GM18499 (cell line): Measurements from ENCODE around the gene ZNRF4.
"Not testable (repeated sequence)": the region's sequence is repeated elsewhere in the genome, so short reads cannot be mapped to it uniquely, and the experiment has no call there.

ENCODE experiments used
- ATAC-seq: cut with Tn5 transposase; IDR thresholded peaks from one replicate; pipeline ENCODE4 v1.9.1; 2021; ENCODE audit warnings: moderate number of reproducible peaks; ENCODE audit not compliant: insufficient read depth, unreplicated experiment

Gene ZNRF4

GRCh38 chr19:5470264-5470671, 15.1 kb downstream of the ZNRF4 start:
- ATAC-seq: no peak

DNA sequence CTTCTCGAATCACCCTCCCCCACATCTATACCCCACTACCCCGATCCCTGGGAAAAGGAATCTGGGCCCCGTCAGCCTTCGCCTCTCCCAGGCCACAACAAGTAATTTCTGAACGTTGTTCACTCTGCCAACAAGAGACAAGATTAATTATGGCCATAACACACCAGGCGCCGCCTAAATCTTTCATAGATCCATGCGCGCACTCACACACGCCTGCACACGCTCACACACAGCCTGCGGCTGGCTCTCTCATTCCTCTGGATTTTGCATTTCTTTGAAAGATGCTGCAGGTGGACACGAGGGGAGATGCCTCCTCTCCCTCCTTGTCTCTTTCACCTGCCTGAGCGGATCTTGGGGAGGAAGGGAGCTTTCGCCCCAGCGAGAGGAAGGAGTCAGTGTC, 17.1 kb downstream of the ZNRF4 start:
- no peak for ATAC-seq

DNA sequence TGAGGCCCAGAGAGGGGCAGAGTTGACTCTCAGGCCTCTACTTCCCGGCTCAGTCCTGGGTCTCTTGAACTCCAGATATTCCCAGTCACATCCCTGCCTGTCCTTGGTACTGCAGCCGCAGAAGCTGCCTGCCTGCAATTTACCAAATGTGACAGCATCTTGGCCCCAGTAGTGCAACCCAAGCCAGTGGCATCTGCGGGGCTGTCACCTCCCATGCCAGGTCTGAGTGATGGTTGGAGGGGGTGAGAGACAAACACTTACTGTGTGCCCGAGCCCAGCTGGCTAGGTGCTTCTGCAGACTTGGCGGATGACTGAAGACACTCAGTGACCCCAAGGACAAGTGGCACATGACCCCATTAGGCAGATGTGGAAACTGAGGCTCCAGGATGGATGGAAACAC, 18.4 kb downstream of the ZNRF4 start:
- ATAC-seq: no peak

GRCh38 chr19:5477451-5478215, 22.4 kb downstream of the ZNRF4 start:
- no peak for ATAC-seq

- ATAC-seq: no peak
Observed at GRCh38 chr19:5478241-5478924, 23.2 kb downstream of the ZNRF4 start.

- ATAC-seq: no peak
Observed at GRCh38 chr19:5478925-5479588, 23.8 kb downstream of the ZNRF4 start.

- no peak for ATAC-seq
Observed at GRCh38 chr19:5479958-5480357, 24.7 kb downstream of the ZNRF4 start.

DNA sequence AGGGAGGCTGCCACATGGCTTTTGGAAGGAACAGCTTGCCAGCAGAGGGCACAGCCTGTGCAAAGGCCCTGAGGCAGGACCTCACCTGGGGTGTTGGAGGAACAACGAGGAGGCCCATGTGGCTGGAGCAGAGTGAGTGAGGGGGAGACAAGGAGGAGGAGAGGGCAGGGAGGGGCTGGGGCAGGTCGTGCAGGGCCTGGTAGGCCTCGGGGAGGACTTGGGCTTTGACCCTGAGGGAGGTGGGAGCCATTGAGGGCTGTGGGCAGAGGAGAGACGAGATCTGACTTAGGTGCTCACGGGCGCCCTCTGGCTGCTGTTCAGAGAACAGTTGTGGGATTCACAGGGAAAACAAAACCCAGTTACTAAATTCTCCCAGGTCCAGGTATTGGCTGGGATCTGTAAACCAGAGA, 25.2 kb downstream of the ZNRF4 start:
- ATAC-seq: no peak

DNA sequence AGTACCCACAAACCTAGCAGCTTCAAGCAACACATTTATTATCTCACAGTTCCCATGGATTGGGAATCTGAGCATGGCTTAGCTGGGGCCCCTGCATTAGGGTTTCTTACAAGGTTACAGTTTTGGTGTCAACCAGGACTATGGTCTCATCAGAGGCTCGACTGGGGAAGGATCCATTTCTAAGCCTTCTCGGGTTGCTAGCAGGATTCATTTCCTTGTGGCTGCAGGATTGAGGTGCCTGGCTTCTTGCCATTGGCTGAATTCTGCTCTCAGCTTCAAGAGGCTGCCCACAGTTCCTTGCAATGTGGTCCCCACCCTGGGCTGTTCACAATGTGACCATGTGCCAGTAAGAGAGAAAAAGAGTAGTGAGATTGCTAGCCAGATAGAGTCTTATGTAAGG, 26.7 kb downstream of the ZNRF4 start:
- no peak for ATAC-seq

DNA sequence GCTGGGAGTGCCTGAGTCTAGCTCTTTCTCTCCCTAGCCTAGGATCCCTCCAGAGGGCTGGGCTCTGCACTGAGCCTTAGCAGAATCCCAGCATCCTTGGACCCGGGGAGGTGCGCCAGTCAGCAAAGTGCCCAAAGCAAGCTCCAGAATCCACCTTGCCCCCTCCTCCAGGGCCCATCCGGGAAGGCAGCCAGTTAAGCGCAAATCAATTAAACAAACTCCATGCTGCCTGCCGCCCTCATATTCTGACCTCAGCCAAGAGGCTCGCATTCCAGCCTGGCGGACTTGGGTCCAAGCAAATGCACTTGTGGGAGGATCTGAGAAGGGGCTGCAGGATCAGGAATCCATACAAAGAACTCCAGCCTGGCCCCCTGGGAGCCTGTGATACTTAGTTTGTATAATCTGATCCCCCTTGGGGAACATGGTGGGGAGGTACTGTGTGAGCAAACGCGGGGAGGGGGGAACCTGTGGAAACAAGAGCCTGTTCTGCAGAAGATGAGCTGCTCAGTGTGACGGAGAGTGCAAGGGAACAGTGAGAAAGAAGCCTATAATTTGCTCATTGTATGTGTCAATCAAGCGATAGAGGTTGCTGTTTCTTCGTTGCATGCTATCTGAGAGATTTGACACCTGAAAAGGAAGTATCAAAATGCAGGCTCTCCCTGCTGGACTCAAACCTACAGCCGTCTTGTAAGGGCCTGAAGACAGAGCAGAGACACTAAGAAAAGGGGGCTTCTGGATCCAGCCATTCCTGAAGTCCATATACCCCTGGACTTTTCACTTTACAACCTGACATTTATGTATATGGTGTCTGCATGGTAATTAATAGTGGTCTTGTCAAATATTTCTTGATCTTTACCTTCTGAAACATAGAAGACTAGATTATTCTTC, 29.4 kb downstream of the ZNRF4 start:
- no peak for ATAC-seq

- ATAC-seq: no peak
Observed at GRCh38 chr19:5485286-5485636, 30.0 kb downstream of the ZNRF4 start.

DNA sequence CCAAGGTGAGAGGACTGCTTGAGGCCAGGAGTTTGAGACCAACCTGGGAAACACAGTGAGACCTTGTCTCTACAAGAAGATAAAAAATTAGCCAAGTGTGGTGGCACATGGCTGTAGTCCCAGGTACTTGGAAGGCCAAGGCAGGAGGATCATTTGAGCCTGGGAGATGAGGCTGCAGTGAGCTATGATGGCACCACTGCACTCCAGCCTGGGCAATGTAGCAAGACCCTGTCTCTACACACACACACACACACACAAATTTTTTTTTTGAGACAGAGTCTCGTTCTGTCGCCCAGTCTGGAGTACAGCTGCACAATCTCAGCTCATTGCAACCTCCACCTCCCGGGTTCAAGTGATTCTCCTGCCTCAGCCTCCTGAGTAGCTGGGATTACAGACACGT, 30.4 kb downstream of the ZNRF4 start:
- ATAC-seq: not testable (repeated sequence)

DNA sequence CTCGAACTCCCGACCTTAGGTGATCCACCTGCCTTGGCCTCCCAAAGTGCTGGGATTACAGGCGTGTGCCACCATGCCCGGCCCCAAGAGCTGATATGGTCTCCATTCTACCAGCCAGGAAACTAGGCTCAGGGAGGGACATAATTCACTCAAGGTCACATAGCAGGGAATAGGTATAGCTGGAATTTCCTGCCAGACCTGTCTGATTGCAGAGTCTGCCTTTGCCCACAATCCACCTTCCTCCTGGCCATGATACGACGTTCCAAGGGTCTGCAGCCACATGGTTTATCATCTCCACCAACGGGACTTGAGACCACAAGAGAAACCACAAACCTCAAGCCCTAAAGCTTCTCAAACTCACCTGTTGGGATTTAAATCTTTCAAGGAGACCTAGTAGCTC, 32.0 kb downstream of the ZNRF4 start:
- no peak for ATAC-seq

- no peak for ATAC-seq
Observed at GRCh38 chr19:5489551-5489950, 34.3 kb downstream of the ZNRF4 start.

DNA sequence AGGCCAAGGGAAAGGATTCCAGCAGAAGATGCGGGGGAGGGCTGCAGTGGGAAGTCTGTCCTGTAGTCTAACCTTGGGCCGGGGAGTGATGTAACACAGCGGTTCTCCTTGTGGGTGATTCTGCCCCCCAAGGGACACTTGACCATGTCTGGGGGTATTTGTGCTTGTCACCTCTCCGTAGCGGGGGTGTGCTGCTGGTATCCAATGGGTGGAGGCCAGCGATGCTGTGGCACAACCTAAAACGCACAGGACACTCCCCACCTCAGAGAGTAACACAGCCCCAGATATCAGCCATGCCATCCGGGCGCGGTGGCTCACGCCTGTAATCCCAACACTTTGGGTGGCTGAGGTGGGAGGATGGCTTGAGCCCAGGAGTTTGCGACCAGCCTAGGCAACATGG, 36.3 kb downstream of the ZNRF4 start:
- ATAC-seq: no peak

GRCh38 chr19:5492281-5492634, 37.0 kb downstream of the ZNRF4 start:
- no peak for ATAC-seq

DNA sequence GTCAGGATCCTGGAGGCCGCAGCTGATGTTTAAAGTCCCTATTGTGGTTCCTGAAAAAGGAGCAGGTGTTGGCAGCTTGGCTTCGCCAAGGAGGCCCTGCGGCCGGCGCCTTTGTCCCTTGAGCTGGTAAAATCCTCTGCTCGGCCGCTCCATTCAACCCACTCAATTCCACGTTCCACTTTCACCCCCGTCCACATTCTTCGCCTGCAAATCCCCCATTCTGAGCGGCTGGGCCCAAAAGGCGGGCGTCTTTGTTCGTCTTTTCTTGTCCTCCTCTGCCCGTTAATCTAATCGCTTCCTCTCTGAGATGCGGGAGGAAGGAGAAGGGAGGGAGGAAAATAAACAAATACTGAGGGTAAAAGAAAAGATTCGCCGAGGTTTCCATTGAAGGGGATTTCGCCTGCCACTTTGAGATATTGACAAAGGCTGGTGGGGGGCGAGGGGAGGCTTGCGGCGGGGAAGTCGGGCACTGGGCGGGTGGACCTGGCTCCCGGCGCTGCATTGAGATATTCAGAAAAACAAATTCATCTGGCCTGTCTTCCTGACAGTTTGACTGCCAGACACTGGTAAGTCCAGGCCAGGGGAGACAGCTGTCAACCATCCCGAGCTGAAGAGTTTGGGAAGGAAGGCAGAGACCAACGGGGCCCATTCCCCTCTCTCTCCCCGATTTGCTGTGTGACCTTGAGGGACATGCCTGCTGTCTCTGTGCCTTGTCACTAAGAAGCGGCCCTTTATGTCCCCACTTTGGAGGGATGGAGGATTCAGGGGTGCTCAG, 37.6 kb downstream of the ZNRF4 start:
- no peak for ATAC-seq

- no peak for ATAC-seq
Observed at GRCh38 chr19:5494773-5495172, 39.6 kb downstream of the ZNRF4 start.

- ATAC-seq: no peak
Observed at GRCh38 chr19:5495792-5496191, 40.6 kb downstream of the ZNRF4 start.

DNA sequence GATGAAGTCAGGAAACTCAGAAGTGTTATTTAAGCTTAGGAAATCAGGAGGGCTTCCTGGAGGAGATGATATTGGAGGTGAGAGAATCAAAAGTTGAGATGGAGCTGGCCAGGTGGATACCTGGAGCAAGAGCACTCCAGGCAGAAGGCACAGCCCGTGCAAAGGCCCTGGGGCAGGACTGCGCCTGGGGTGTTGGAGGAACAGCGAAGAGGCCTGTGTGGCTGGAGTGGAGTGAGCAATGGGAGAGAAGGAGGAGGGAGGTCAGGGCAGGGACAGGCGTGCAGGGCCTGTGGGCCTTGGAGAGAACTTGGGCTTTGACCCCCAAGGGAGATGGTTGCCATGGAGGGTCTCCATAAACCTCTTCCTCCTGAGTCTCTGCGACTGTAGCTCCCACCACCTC, 42.1 kb downstream of the ZNRF4 start:
- no peak for ATAC-seq
